Measurements from ENCODE around the gene ISLR2.

Gene ISLR2

DNA sequence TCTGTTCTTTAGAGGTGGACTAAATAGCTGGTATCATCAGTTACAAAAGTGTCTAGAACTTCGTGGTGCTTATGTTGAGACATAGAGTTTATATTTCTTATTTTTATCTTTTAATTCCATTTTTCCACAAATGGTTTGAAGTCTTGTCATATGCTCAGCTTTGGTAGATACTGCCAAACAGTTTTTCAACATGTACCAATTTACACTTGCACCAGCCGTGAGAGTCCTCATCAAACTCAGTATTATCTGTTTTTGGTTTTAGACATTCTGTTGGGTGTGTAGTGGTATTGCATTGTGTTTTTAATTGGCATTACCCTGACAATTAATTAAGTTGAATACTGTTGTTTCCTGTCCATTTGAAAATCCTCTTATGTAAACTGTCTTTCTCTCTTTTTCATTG lies 16.7 kb downstream of the ISLR2 start (continued):
- no peak for TF ChIP-seq ZNF747 (tag by site-specific recombination; IDR thresholded peaks at IDR 0.05)
- TF ChIP-seq ZNF843 (tag by site-specific recombination; IDR thresholded peaks at IDR 0.05), result no peak

DNA sequence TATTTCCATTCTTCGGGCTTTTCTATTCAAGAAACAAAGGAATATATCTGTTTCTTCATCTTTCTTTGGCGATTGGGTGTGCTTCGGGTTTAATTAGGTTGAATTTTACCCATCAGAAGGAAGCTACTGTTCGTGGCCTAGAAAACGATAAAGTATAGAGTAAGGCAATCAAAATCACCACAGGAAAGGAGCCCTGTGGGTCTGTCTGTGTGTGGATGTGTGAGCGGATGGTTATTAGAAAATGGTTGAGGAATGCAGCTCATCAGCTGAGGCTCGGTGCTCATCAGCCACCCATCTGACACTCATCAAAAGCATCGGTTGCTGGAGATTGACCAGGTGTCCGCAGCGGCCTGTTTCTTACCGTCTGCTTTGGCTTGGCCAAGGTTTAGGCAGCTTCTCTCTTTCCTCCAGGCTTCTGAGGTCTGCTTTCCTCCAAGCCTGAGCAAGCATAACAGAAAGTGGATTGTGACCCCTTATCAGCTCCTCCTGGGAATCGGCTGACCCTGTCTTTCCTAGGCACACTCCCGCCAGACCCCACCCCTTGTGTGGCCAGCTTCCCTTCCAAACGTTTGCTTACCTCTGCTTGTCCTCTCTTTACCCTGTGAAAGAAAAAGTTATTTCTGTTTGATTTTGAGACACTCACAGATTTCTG lies 25.5 kb downstream of the ISLR2 start:
- H3K9me3 ChIP-seq (ENCODE audit: control insufficient read depth, insufficient read depth, low read depth, low read length), result no peaks in the 10 kb centered on the region
- TF ChIP-seq, protein P1, sequence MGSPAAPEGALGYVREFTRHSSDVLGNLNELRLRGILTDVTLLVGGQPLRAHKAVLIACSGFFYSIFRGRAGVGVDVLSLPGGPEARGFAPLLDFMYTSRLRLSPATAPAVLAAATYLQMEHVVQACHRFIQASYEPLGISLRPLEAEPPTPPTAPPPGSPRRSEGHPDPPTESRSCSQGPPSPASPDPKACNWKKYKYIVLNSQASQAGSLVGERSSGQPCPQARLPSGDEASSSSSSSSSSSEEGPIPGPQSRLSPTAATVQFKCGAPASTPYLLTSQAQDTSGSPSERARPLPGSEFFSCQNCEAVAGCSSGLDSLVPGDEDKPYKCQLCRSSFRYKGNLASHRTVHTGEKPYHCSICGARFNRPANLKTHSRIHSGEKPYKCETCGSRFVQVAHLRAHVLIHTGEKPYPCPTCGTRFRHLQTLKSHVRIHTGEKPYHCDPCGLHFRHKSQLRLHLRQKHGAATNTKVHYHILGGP (tag by site-specific recombination; IDR thresholded peaks at IDR 0.05), result no peak
- TF ChIP-seq OSR2 (tag by site-specific recombination; IDR thresholded peaks at IDR 0.05), result no peak
- TF ChIP-seq, protein P2, sequence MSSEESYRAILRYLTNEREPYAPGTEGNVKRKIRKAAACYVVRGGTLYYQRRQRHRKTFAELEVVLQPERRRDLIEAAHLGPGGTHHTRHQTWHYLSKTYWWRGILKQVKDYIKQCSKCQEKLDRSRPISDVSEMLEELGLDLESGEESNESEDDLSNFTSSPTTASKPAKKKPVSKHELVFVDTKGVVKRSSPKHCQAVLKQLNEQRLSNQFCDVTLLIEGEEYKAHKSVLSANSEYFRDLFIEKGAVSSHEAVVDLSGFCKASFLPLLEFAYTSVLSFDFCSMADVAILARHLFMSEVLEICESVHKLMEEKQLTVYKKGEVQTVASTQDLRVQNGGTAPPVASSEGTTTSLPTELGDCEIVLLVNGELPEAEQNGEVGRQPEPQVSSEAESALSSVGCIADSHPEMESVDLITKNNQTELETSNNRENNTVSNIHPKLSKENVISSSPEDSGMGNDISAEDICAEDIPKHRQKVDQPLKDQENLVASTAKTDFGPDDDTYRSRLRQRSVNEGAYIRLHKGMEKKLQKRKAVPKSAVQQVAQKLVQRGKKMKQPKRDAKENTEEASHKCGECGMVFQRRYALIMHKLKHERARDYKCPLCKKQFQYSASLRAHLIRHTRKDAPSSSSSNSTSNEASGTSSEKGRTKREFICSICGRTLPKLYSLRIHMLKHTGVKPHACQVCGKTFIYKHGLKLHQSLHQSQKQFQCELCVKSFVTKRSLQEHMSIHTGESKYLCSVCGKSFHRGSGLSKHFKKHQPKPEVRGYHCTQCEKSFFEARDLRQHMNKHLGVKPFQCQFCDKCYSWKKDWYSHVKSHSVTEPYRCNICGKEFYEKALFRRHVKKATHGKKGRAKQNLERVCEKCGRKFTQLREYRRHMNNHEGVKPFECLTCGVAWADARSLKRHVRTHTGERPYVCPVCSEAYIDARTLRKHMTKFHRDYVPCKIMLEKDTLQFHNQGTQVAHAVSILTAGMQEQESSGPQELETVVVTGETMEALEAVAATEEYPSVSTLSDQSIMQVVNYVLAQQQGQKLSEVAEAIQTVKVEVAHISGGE (tag by site-specific recombination; conservative IDR thresholded peaks at IDR 0.05; ENCODE audit: low read depth), result no peak
- TF ChIP-seq HOXA7 (CRISPR knock-in tag; IDR thresholded peaks at IDR 0.05; ENCODE audit: borderline replicate concordance), result no peak
- no peak for TF ChIP-seq ZFP37 (tag by site-specific recombination; IDR thresholded peaks at IDR 0.05)
- TF ChIP-seq ZXDB (tag by site-specific recombination; IDR thresholded peaks at IDR 0.05), result no peak
- TF ChIP-seq, protein P3, sequence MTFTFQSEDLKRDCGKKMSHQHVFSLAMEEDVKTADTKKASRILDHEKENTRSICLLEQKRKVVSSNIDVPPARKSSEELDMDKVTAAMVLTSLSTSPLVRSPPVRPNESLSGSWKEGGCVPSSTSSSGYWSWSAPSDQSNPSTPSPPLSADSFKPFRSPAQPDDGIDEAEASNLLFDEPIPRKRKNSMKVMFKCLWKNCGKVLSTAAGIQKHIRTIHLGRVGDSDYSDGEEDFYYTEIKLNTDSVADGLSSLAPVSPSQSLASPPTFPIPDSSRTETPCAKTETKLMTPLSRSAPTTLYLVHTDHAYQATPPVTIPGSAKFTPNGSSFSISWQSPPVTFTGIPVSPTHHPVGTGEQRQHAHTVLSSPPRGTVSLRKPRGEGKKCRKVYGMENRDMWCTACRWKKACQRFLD (tag by site-specific recombination; IDR thresholded peaks at IDR 0.05), result no peak
- no peak for TF ChIP-seq ZNF555 (tag by site-specific recombination; conservative IDR thresholded peaks at IDR 0.05)
- no peak for TF ChIP-seq ZNF521 (tag by site-specific recombination; IDR thresholded peaks at IDR 0.05)
- H3K4me3 ChIP-seq (ENCODE audit: low read depth, low read length), result no peak overlapping the region
- H3K27ac ChIP-seq (ENCODE audit: extremely low read depth, low read depth, low read length), result no peak overlapping the region
- H3K4me1 ChIP-seq (ENCODE audit: control insufficient read depth, insufficient read depth, low read length), result no peaks in the 10 kb centered on the region
- CTCF ChIA-PET, result interaction anchor here (0.8 to 2.4 kb wide), 5 partner anchors 9 to 204 kb away, joined by 4 to 10 read pairs (median 8); no protein-coding TSS in a partner anchor
- no peaks in the 10 kb centered on the region for H3K36me3 ChIP-seq (ENCODE audit: control insufficient read depth in 2 of 2, insufficient read depth in 1 of 2, low read length in 2 of 2)
- POLR2A ChIA-PET, result no interaction called here

DNA sequence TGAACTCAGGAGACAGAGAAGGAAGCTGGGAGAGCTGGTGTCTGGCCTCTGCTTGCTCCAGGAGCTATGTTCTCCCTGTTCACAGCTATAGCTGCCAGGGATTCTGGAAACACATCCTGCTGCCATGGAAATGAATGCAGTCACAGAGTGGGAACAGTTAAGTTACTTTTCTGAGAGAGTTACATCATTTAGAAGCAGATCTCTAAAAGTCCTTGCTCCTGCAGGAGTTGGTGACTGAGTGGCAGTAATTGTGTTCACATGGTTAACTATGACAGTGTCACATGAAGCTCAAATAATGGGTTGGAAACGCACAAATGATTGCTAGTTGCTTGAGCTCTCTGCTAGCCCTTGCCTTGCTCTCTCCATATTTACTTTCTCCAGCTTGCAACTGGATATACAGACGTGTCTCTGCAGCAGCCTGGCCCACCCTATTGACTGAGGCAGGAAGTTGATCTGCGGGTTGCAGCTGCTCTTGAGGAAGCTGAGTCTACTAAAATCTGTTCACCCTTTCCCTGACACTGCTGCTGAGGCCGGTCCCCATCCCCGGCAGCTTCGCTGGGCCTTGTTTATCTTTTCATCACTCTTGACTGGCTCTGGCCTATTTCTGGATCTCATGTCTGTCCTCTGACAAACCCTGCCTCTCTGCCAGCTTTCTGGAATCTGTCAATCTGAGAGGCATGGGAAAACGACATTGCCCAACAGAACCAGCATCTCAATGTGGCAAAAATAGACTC lies 26.5 kb downstream of the ISLR2 start:
- no peaks in the 10 kb centered on the region for H3K9me3 ChIP-seq (ENCODE audit: control insufficient read depth, insufficient read depth, low read depth, low read length)
- peak; percentile 55; the same call in 1 of the 2 replicates for TF ChIP-seq ZNF660 (tag by site-specific recombination; IDR thresholded peaks at IDR 0.05)
- TF ChIP-seq OSR2 (tag by site-specific recombination; IDR thresholded peaks at IDR 0.05), result peak; percentile 57; the same call in 1 of the 2 replicates
- 0 out of 2 replicates have a peak, but pooled peaks have one; percentile 17 for TF ChIP-seq PRDM1 (tag by site-specific recombination; IDR thresholded peaks at IDR 0.05)
- no peak for TF ChIP-seq ZNF701 (tag by site-specific recombination; IDR thresholded peaks at IDR 0.05)
- H3K27ac ChIP-seq (ENCODE audit: extremely low read depth, low read depth, low read length), result no peak overlapping the region
- ChIA-PET CTCF (interaction anchor here (1.1 to 2.4 kb wide), 5 partner anchors 13 to 151 kb away, joined by 3 to 10 read pairs (median 4); no protein-coding TSS in a partner anchor), POLR2A (interaction anchor here (0.6 to 1.1 kb wide), 3 partner anchors 17 to 39 kb away, joined by 3 read pairs; partner anchors contain the start of gene ISLR2)
- H3K4me3 ChIP-seq (ENCODE audit: low read depth, low read length), result no peak overlapping the region
- no peaks in the 10 kb centered on the region for H3K4me1 ChIP-seq (ENCODE audit: control insufficient read depth, insufficient read depth, low read length)
- no peaks in the 10 kb centered on the region for H3K36me3 ChIP-seq (ENCODE audit: control insufficient read depth in 2 of 2, insufficient read depth in 1 of 2, low read length in 2 of 2)

All from HEK293 (cell line).